ENCODE measurements around the gene ATAD3C.
A peak's percentile ranks its signal among the peaks of the same experiment; 100 is the strongest.
"Not testable (repeated sequence)": the region's sequence is repeated elsewhere in the genome, so short reads cannot be mapped to it uniquely, and the experiment has no call there.

Gene ATAD3C

GRCh38 chr1:1489861-1490260 is 40.4 kb downstream of the ATAD3C start:
- no peak for DNase-seq (ENCODE audit: low read depth)
- no peak for TF ChIP-seq MAX (IDR thresholded peaks at IDR 0.05; ENCODE audit: low read depth, low read length)
- no peak for TF ChIP-seq POLR2A (IDR thresholded peaks at IDR 0.05; ENCODE audit: extremely low read depth, insufficient read length)
- TF ChIP-seq CTCF (IDR thresholded peaks at IDR 0.05; ENCODE audit: low read depth, low read length) = no peak
- no peak for TF ChIP-seq MYC (IDR thresholded peaks at IDR 0.05; ENCODE audit: low read depth, low read length)

DNA sequence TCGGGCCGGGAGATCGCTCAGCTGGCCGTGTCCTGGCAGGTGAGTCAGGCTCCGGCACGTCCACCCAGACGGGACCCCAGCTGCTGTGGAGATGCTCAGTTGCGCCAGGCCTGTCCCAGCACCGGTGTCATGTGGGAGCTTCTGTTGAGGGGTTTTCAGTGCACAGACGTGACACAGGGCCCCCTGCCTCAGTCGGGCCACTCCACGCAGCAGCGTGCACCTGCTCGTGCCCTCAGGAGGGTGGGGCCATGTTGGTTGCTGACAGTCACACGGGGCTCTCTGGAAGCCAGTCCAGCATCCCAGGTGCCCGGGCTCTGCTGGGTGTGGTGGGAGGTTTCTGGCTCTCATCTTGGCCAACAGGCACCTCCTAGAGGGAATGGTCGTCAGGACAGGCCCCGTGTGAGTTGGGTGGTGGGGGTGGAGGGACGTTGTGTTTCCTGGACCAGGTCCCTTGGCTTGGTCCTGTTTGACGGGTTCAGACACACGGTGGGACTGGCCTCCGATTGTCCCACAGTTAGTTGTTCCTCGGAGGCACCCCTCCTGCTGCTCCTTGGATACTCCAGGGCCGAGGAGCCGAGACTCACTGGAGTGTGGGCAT is 41.2 kb downstream of the ATAD3C start:
- TF ChIP-seq CTCF (IDR thresholded peaks at IDR 0.05; ENCODE audit: low read depth, low read length) (no peak), POLR2A (IDR thresholded peaks at IDR 0.05; ENCODE audit: extremely low read depth, insufficient read length) (no peak), MYC (IDR thresholded peaks at IDR 0.05; ENCODE audit: low read depth, low read length) (no peak)
- no peak for DNase-seq (ENCODE audit: low read depth)
- no peak overlapping the region for H3K4me3 ChIP-seq (ENCODE audit: low read depth, low read length)

More at GRCh38 chr1:1489861-1490260, 40.4 kb downstream of the ATAD3C start:
- no peak overlapping the region for H3K4me3 ChIP-seq (ENCODE audit: low read depth, low read length)

GRCh38 chr1:1491601-1492000 is 42.1 kb downstream of the ATAD3C start:
- DNase-seq (ENCODE audit: low read depth) = no peak
- TF ChIP-seq MYC (IDR thresholded peaks at IDR 0.05; ENCODE audit: low read depth, low read length) (no peak), MAX (IDR thresholded peaks at IDR 0.05; ENCODE audit: low read depth, low read length) (no peak), CTCF (IDR thresholded peaks at IDR 0.05; ENCODE audit: low read depth, low read length) (no peak), POLR2A (IDR thresholded peaks at IDR 0.05; ENCODE audit: extremely low read depth, insufficient read length) (no peak)
- no peak overlapping the region for H3K4me3 ChIP-seq (ENCODE audit: low read depth, low read length)

GRCh38 chr1:1494311-1494710 is 44.8 kb downstream of the ATAD3C start:
- not testable (repeated sequence) for H3K4me3 ChIP-seq (ENCODE audit: low read depth, low read length); DNase-seq (ENCODE audit: low read depth)

DNA sequence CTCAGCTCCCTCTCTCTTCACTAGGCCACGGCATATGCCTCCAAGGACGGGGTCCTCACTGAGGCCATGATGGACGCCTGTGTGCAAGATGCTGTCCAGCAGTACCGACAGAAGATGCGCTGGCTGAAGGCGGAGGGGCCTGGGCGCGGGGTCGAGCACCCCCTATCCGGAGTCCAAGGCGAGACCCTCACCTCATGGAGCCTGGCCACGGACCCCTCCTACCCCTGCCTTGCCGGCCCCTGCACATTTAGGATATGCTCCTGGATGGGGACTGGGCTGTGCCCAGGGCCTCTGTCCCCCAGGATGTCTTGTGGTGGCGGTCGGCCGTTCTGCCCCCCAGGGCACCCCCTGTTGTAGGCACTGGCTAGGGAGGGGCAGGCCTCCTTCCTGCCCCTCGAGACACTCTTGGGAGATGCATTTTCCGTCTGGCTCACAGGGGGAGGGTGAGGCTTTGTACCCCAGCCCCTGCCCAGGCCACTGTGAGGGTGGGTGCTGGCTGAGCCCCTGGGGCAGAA is 46.0 kb downstream of the ATAD3C start:
- not testable (repeated sequence) for H3K4me3 ChIP-seq (ENCODE audit: low read depth, low read length); DNase-seq (ENCODE audit: low read depth)

DNA sequence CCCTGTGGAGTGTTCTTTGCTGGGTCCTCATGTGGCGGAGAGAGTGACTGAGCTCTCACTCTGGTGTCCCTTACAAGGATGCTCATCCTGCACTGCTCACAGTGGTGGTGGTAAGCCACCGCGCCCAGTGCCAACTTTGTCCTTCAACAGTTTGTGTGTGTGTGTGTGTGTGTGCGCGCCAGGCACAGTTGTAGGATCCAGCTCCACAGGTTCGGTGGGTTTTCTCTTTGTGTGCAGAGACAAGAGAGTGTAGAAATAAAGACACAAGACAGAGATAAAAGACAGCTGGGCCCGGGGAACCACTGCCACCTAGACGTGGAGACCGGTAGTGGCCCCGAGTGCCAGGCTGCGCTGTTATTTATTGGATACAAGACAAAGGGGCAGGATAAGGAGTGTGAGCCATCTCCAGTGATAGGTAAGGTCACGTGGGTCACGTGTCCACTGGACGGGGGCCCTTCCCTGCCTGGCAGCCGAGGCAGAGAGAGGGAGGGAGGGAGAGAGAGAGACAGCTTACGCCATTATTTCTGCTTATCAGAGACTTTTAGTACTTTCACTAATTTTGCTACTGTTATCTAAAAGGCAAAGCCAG is 55.4 kb downstream of the ATAD3C start:
- 0 out of 2 replicates have a peak, but pooled peaks have one; percentile 39 for TF ChIP-seq MAX (IDR thresholded peaks at IDR 0.05; ENCODE audit: low read depth, low read length)
- TF ChIP-seq CTCF (IDR thresholded peaks at IDR 0.05; ENCODE audit: low read depth, low read length) = peak; percentile 52
- peak; percentile 82 for DNase-seq (ENCODE audit: low read depth)
- not testable (repeated sequence) for H3K4me3 ChIP-seq (ENCODE audit: low read depth, low read length)

- H3K4me3 ChIP-seq (ENCODE audit: low read depth, low read length) = not testable (repeated sequence)
- DNase-seq (ENCODE audit: low read depth) = peak; percentile 32
Observed at GRCh38 chr1:1505366-1505798, 55.9 kb downstream of the ATAD3C start.

DNA sequence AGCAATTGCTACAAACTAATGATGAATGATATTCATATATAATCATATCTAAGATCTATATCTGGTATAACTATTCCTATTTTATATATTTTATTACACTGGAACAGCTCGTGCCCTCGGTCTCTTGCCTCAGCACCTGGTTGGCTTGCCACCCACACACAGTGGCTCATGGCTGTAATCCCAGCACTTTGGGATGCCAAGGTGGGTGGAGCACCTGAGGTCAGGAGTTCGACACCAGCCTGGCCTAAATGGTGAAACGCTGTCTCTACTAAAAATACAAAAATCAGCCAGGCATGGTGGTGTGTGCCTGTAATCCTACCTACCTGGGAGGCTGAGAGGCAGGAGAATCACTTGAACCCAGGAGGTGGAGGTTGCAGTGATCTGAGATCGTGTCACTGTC is 56.3 kb downstream of the ATAD3C start:
- H3K4me3 ChIP-seq (ENCODE audit: low read depth, low read length); DNase-seq (ENCODE audit: low read depth): not testable (repeated sequence)
